H1 (cell line): ENCODE data around the gene FSIP1. TPM values are rescaled to one million over a fixed set of nuclear protein-coding genes. Genes with fewer than 3 reads are reported as not detected.

ENCODE experiments used
- CTCF ChIA-PET: fragments of 300-600 bp; sonication (Branson Sonifier 250); formaldehyde crosslinking; loops from one replicate; lab custom pipeline; 2021; ENCODE audit not compliant: partially characterized antibody; lab: Charles Lee
- POLR2A ChIA-PET: fragments of 300-600 bp; sonication (Branson Sonifier 250); formaldehyde crosslinking; loops from one replicate; lab custom pipeline; 2021; ENCODE audit warnings: inconsistent platforms; ENCODE audit not compliant: partially characterized antibody; lab: Charles Lee
- DNase-seq, 2 experiments: peaks; one replicate each; pipeline versions ENCODE4 v3.0.0 to v3.0.0-alpha.2; 2010 to 2022; ENCODE audit warnings: low spot score in 2 of 2, low read depth in 1 of 2, mixed read lengths in 1 of 2
- FAIRE-seq: peaks from 2 replicates; lab custom pipeline; 2011; peaks lifted over from hg19 to GRCh38; lab: Jason Lieb, UNC
- H2AFZ ChIP-seq: 2 replicates; pipeline ENCODE4 v1.8.1; 2012; ENCODE audit warnings: low read length, inconsistent platforms
- H2AK5ac ChIP-seq: 2 replicates; pipeline ENCODE4 v1.6.1; 2013; ENCODE audit warnings: low read depth, low read length
- H2BK120ac ChIP-seq: replicated peaks from 2 replicates; pipeline ENCODE3; 2013; ENCODE audit warnings: low read depth, low read length, inconsistent platforms
- H2BK12ac ChIP-seq: 2 replicates; pipeline ENCODE4 v1.6.1; 2013; ENCODE audit warnings: low read depth, low read length
- H2BK15ac ChIP-seq: 2 replicates; pipeline ENCODE4 v1.6.1; 2013; ENCODE audit warnings: low read length
- H2BK20ac ChIP-seq: 2 replicates; pipeline ENCODE4 v1.6.1; 2013; ENCODE audit warnings: low read length
- H2BK5ac ChIP-seq: 2 replicates; pipeline ENCODE4 v1.6.1; 2013; ENCODE audit warnings: low read depth, low read length
- H3K14ac ChIP-seq: 2 replicates; pipeline ENCODE4 v1.6.1; 2013; ENCODE audit warnings: inconsistent platforms; ENCODE audit not compliant: insufficient read length
- H3K18ac ChIP-seq: 2 replicates; pipeline ENCODE4 v1.6.1; 2013; ENCODE audit warnings: low read length; ENCODE audit errors: extremely low read depth
- H3K23ac ChIP-seq: 2 replicates; pipeline ENCODE4 v1.6.1; 2013; ENCODE audit warnings: inconsistent platforms; ENCODE audit not compliant: insufficient read length
- H3K23me2 ChIP-seq: 2 replicates; pipeline ENCODE4 v1.6.1; 2013; ENCODE audit warnings: low read depth, low read length
- H3K27ac ChIP-seq: 2 replicates; pipeline ENCODE4 v1.6.1; 2011; ENCODE audit warnings: low read depth, low read length, inconsistent platforms
- H3K27me3 ChIP-seq, 4 experiments: replicated peaks in 1 of 4; 1 replicate in 1 of 4; 2 replicates in 3 of 4; pipeline versions ENCODE4 v1.6.1 to v1.8.1; 2011 to 2013; ENCODE audit warnings: low read length in 3 of 4, mild to moderate bottlenecking in 3 of 4, inconsistent platforms in 2 of 4, mixed read lengths in 2 of 4, moderate library complexity in 1 of 4; ENCODE audit not compliant: control insufficient read depth in 3 of 4, insufficient read depth in 3 of 4; ENCODE audit errors: extremely low read depth in 1 of 4
- H3K36me3 ChIP-seq, 4 experiments: 2 replicates each; pipeline versions ENCODE4 v1.6.1 to v1.8.1; 2011 to 2013; ENCODE audit warnings: mild to moderate bottlenecking in 4 of 4, low read length in 3 of 4, moderate library complexity in 2 of 4, control low read depth in 1 of 4, inconsistent platforms in 1 of 4; ENCODE audit not compliant: insufficient read depth in 4 of 4, control insufficient read depth in 2 of 4
- H3K4ac ChIP-seq: replicated peaks from 2 replicates; pipeline ENCODE3; 2013; ENCODE audit warnings: low read length, low read depth, mixed read lengths, inconsistent platforms; ENCODE audit not compliant: insufficient read length
- H3K4me1 ChIP-seq, 4 experiments: replicated peaks in 1 of 4; 1 replicate in 1 of 4; 2 replicates in 3 of 4; pipeline versions ENCODE4 v1.6.1 to v1.8.1; 2011 to 2013; ENCODE audit warnings: low read length in 3 of 4, inconsistent platforms in 2 of 4, mixed read lengths in 1 of 4; ENCODE audit not compliant: insufficient read depth in 4 of 4, control insufficient read depth in 3 of 4
- H3K4me2 ChIP-seq, 2 experiments: 2 replicates each; pipeline versions ENCODE4 v1.6.1 to v1.8.1; 2011 to 2013; ENCODE audit warnings: low read depth in 2 of 2, low read length in 2 of 2, control low read depth in 1 of 2, inconsistent platforms in 1 of 2, mild to moderate bottlenecking in 1 of 2; ENCODE audit not compliant: insufficient read depth in 1 of 2
- H3K4me3 ChIP-seq, 4 experiments: fragments of 200-600, 300-600 bp in 1 of 4; sonication (generic), shearing (Covaris generic), sonication (Bioruptor Twin) in 1 of 4; 2 replicates each; pipeline versions ENCODE4 v1.5.1 to v1.8.1; 2011 to 2016; ENCODE audit warnings: low read length in 4 of 4, low read depth in 3 of 4, control low read depth in 2 of 4, inconsistent platforms in 2 of 4, mild to moderate bottlenecking in 2 of 4, mixed read lengths in 1 of 4, moderate library complexity in 1 of 4; ENCODE audit not compliant: insufficient read depth in 2 of 4; ENCODE audit errors: extremely low read depth in 1 of 4
- H3K56ac ChIP-seq: replicated peaks from 2 replicates; pipeline ENCODE3; 2013; ENCODE audit warnings: low read depth, mild to moderate bottlenecking, mixed read lengths, low read length, inconsistent platforms; ENCODE audit not compliant: insufficient read length
- H3K79me1 ChIP-seq: 2 replicates; pipeline ENCODE4 v1.6.1; 2013; ENCODE audit warnings: low read depth, low read length, control low read depth
- H3K79me2 ChIP-seq, 2 experiments: 2 replicates each; pipeline versions ENCODE4 v1.6.1 to v1.8.1; 2012 to 2013; ENCODE audit warnings: low read length in 2 of 2, mild to moderate bottlenecking in 2 of 2, inconsistent platforms in 1 of 2; ENCODE audit not compliant: insufficient read depth in 2 of 2, control insufficient read depth in 1 of 2
- H3K9ac ChIP-seq, 4 experiments: replicated peaks in 1 of 4; 1 replicate in 1 of 4; 2 replicates in 3 of 4; pipeline versions ENCODE4 v1.6.1 to v1.8.1; 2011 to 2013; ENCODE audit warnings: low read depth in 3 of 4, low read length in 3 of 4, control low read depth in 2 of 4, mild to moderate bottlenecking in 2 of 4, moderate library complexity in 2 of 4, inconsistent platforms in 1 of 4; ENCODE audit errors: extremely low read depth in 1 of 4
- H3K9me3 ChIP-seq, 2 experiments: 2 replicates each; pipeline versions ENCODE4 v1.6.1 to v1.8.1; 2012 to 2013; ENCODE audit warnings: mild to moderate bottlenecking in 2 of 2, moderate library complexity in 2 of 2, control low read depth in 1 of 2, inconsistent platforms in 1 of 2, low read depth in 1 of 2, low read length in 1 of 2, mixed read lengths in 1 of 2; ENCODE audit not compliant: insufficient read depth in 2 of 2
- H4K20me1 ChIP-seq, 2 experiments: replicated peaks in 1 of 2; 2 replicates each; pipeline versions ENCODE3 to v1.8.1; 2011 to 2013; ENCODE audit warnings: inconsistent platforms in 2 of 2, low read length in 2 of 2, mild to moderate bottlenecking in 1 of 2; ENCODE audit not compliant: insufficient read depth in 2 of 2, control insufficient read depth in 1 of 2
- H4K5ac ChIP-seq: 2 replicates; pipeline ENCODE4 v1.6.1; 2013; ENCODE audit warnings: low read length, low read depth, mixed read lengths, inconsistent platforms; ENCODE audit not compliant: insufficient read length
- H4K8ac ChIP-seq: 2 replicates; pipeline ENCODE4 v1.8.0; 2013; ENCODE audit warnings: mild to moderate bottlenecking, moderate library complexity, low read length, inconsistent platforms; ENCODE audit not compliant: insufficient read depth; ENCODE audit errors: extremely low read depth
- H4K91ac ChIP-seq: replicated peaks from 2 replicates; pipeline ENCODE3; 2013; ENCODE audit warnings: low read length, mixed read lengths, inconsistent platforms; ENCODE audit not compliant: insufficient read length
- BCL11A ChIP-seq, 2 experiments: IDR thresholded peaks; one replicate each; pipeline ENCODE4 v1.6.1; 2011; ENCODE audit warnings: low read depth in 2 of 2, low read length in 2 of 2, mild to moderate bottlenecking in 2 of 2
- CBX8 ChIP-seq: fragments of 300-800, 300-1000 bp; sonication (generic); IDR thresholded peaks from 2 replicates; pipeline ENCODE4 v1.7.1; 2016; ENCODE audit warnings: low read depth, low read length, borderline replicate concordance
- EGR1 ChIP-seq: IDR thresholded peaks from 2 replicates; pipeline ENCODE4 v1.6.1; 2011; ENCODE audit warnings: low read depth, low read length, borderline replicate concordance
- HDAC6 ChIP-seq: IDR thresholded peaks from one replicate; pipeline ENCODE4 v1.7.1; 2012; ENCODE audit warnings: low read depth, mild to moderate bottlenecking, inconsistent platforms, low read length, moderate library complexity
- KDM5A ChIP-seq: fragments of 200-600 bp; IDR thresholded peaks from 2 replicates; pipeline ENCODE4 v1.7.1; 2012; ENCODE audit warnings: mild to moderate bottlenecking, low read length, inconsistent platforms, mixed read lengths
- RFX5 ChIP-seq: IDR thresholded peaks from 2 replicates; pipeline ENCODE4 v1.6.1; 2011; ENCODE audit warnings: low read depth, low read length, improper control_type of control experiment, borderline replicate concordance
- SAP30 ChIP-seq: fragments of 300-600 bp; sonication (generic); IDR thresholded peaks from 2 replicates; pipeline ENCODE4 v1.7.1; 2012; ENCODE audit warnings: low read length, moderate library complexity, mild to moderate bottlenecking, inconsistent platforms; ENCODE audit not compliant: insufficient read depth, insufficient replicate concordance
- TCF12 ChIP-seq: IDR thresholded peaks from 2 replicates; pipeline ENCODE4 v1.6.1; 2011; ENCODE audit warnings: low read depth, mild to moderate bottlenecking, low read length
- TEAD4 ChIP-seq: IDR thresholded peaks from 2 replicates; pipeline ENCODE4 v1.6.1; 2012; ENCODE audit warnings: low read depth, low read length, inconsistent platforms, mixed read lengths
- ZNF274 ChIP-seq: IDR thresholded peaks from 2 replicates; pipeline ENCODE4 v1.7.0; 2012; ENCODE audit warnings: low read length, borderline replicate concordance; ENCODE audit errors: extremely low read depth
- WGBS, 2 experiments: shearing (Covaris generic) in 1 of 2; methylation state at CpG; one replicate each; pipeline versions ENCODE4 v1.1.6 to v1.1.7; 2013 to 2015; ENCODE audit warnings: low lambda C conversion rate in 2 of 2, mixed read lengths in 2 of 2, inconsistent platforms in 1 of 2, low coverage in 1 of 2, missing lambda C conversion rate in 1 of 2; ENCODE audit not compliant: insufficient replicate concordance in 2 of 2, insufficient coverage in 1 of 2, insufficient read length in 1 of 2; ENCODE audit errors: extremely low coverage in 1 of 2, missing lambda C conversion rate in 1 of 2; 5-methylcytosine and 5-hydroxymethylcytosine counted together
- polyA plus RNA-seq, 7 experiments: library from polyadenylated mRNA; depleted of rRNA in 3 of 7; stranded (reverse) in 5 of 7; unstranded in 2 of 7; fragments of >200 nt in 5 of 7; fragments of 200-250 nt in 2 of 7; gene quantifications; 1 replicate in 5 of 7; 2 replicates in 1 of 7; 4 replicates in 1 of 7; pipeline versions ENCODE4 v1.2.1 to v1.2.3, GENCODE V29; 2011 to 2013; ENCODE audit warnings: missing spikeins in 2 of 7, mixed read lengths in 2 of 7
- total RNA-seq: library from RNA; stranded (reverse); fragmentation: NEBNext Ultra II Directional; extraction: Animal tissue kit (Norgen Biotek cat#: 25700); gene quantifications from 2 replicates; pipeline ENCODE4 v1.2.1, GENCODE V29; 2021
- TF ChIP-seq, protein P1 (sequence below): IDR thresholded peaks from 2 replicates; pipeline ENCODE4 v1.6.1; 2012; ENCODE audit warnings: low read length, inconsistent platforms
- TF ChIP-seq, protein P2 (sequence below): IDR thresholded peaks from 2 replicates; pipeline ENCODE4 v1.6.1; 2012; ENCODE audit warnings: inconsistent platforms

Gene FSIP1
- total and polyA plus RNA-seq, 2 of the 8 experiments (the other 6 are each of a cell fraction or from before 2014, with no cell fraction given), result 0.18 to 1.3 TPM

DNA sequence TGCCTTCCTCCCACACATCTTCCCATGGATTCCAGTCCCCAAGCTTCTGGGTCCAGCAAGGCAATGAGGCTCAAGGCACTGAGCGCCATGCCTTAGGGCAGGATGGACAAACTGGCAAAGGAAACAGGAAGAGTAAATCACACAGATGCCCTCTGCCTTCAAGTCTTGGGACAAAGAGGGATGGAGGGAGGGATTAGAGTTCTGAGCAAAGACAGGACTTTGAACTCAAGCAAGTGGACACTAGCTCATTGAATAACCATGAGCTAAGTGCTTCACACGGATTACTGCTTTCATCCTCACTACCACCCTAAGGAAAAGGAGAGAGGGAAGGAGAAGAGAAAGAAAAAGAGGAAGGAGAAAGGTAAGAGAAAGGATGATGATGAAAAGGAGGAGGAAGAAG, 209.4 kb downstream of the FSIP1 start:
- CTCF ChIA-PET, result no interaction called here
- H2AFZ ChIP-seq, result peak overlapping the region; percentile 65; the same call in 1 of the 2 replicates
- TF ChIP-seq SAP30 (no peak), KDM5A (no peak), EGR1 (no peak), HDAC6 (no peak), TEAD4 (no peak), ZNF274 (no peak), BCL11A (IDR thresholded peaks at IDR 0.05; ENCODE audit: low read depth in 2 of 2, low read length in 2 of 2) (no peak), RFX5 (no peak), TCF12 (no peak), CBX8 (no peak)
- TF ChIP-seq, protein P1, sequence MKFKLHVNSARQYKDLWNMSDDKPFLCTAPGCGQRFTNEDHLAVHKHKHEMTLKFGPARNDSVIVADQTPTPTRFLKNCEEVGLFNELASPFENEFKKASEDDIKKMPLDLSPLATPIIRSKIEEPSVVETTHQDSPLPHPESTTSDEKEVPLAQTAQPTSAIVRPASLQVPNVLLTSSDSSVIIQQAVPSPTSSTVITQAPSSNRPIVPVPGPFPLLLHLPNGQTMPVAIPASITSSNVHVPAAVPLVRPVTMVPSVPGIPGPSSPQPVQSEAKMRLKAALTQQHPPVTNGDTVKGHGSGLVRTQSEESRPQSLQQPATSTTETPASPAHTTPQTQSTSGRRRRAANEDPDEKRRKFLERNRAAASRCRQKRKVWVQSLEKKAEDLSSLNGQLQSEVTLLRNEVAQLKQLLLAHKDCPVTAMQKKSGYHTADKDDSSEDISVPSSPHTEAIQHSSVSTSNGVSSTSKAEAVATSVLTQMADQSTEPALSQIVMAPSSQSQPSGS, result no peak
- TF ChIP-seq, protein P2, sequence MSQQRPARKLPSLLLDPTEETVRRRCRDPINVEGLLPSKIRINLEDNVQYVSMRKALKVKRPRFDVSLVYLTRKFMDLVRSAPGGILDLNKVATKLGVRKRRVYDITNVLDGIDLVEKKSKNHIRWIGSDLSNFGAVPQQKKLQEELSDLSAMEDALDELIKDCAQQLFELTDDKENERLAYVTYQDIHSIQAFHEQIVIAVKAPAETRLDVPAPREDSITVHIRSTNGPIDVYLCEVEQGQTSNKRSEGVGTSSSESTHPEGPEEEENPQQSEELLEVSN, result no peak

More for the DNA sequence above, 209.4 kb downstream of the FSIP1 start:
- 74% methylated on average over 2 of the region's 2 CpGs; no CpG with 5 or more reads in 1 of the 2 experiments for WGBS, 2 experiments
- H3K4me2 ChIP-seq, result no peak overlapping the region
- H3K79me1 ChIP-seq, result no peaks in the 10 kb centered on the region
- DNase-seq (no peak), FAIRE-seq (no peak)
- POLR2A ChIA-PET, result interaction anchor here (0.7 to 1.0 kb wide), 2 partner anchors 9 to 254 kb away, joined by 3 read pairs; no protein-coding TSS in a partner anchor
- no peaks in the 10 kb centered on the region for H3K27me3 ChIP-seq
- no peak overlapping the region for H2BK15ac ChIP-seq
- H2BK5ac ChIP-seq, result no peak overlapping the region
- H3K18ac ChIP-seq, result no peak overlapping the region
- no peak overlapping the region for H3K4me3 ChIP-seq
- H3K79me2 ChIP-seq, result no peaks in the 10 kb centered on the region
- no peak overlapping the region for H3K4ac ChIP-seq
- H3K23me2 ChIP-seq, result no peaks in the 10 kb centered on the region
- H3K36me3 ChIP-seq, result no peaks in the 10 kb centered on the region
- H3K4me1 ChIP-seq, result no peaks in the 10 kb centered on the region
- no peak overlapping the region for H4K91ac ChIP-seq
- no peak overlapping the region for H3K9ac ChIP-seq
- H4K8ac ChIP-seq, result no peak overlapping the region
- H3K23ac ChIP-seq, result no peak overlapping the region
- no peak overlapping the region for H2AK5ac ChIP-seq
- no peak overlapping the region for H2BK12ac ChIP-seq
- no peak overlapping the region for H2BK20ac ChIP-seq
- no peak overlapping the region for H3K27ac ChIP-seq
- no peaks in the 10 kb centered on the region for H4K20me1 ChIP-seq
- H3K14ac ChIP-seq, result no peak overlapping the region
- no peak overlapping the region for H3K56ac ChIP-seq
- no peaks in the 10 kb centered on the region for H3K9me3 ChIP-seq
- no peak overlapping the region for H4K5ac ChIP-seq
- H2BK120ac ChIP-seq, result no peak overlapping the region
